K562 (cell line): ENCODE measurements around the gene CYP46A1. TPM values are rescaled to one million over a fixed set of nuclear protein-coding genes. Genes with fewer than 3 reads are reported as not detected.
A peak's percentile ranks its signal among the peaks of the same experiment; 100 is the strongest.

Source experiments
- CCAR2 ChIP-seq: fragments of 200-400 bp; formaldehyde crosslinking; IDR thresholded peaks from 2 replicates; pipeline ENCODE4 v1.6.1; 2017; ENCODE audit warnings: mild to moderate bottlenecking, low read depth, low read length
- CREBBP ChIP-seq: IDR thresholded peaks from one replicate; pipeline ENCODE4 v1.6.1; 2012; ENCODE audit warnings: low read depth, mild to moderate bottlenecking, control low read depth, inconsistent platforms, low read length
- HMGN3 ChIP-seq: IDR thresholded peaks from 2 replicates; pipeline ENCODE4 v1.6.1; 2011; ENCODE audit warnings: borderline replicate concordance, low read depth, mild to moderate bottlenecking, mixed read lengths, low read length; ENCODE audit not compliant: insufficient read length; ENCODE audit errors: extremely low read depth
- MYBL2 ChIP-seq, 2 experiments: fragments of 450-650 bp in 1 of 2; sonication (generic) in 1 of 2; formaldehyde crosslinking in 1 of 2; IDR thresholded peaks; 2 replicates each; pipeline versions ENCODE4 v1.6.1 to v1.8.1; 2017 to 2022; ENCODE audit warnings: borderline replicate concordance in 1 of 2, inconsistent platforms in 1 of 2, low read depth in 1 of 2, mild to moderate bottlenecking in 1 of 2, missing genetic modification reagents in 1 of 2, moderate library complexity in 1 of 2
- NFIC ChIP-seq: fragments of 450-650 bp; IDR thresholded peaks from 2 replicates; pipeline ENCODE4 v1.6.1; 2017; ENCODE audit warnings: mild to moderate bottlenecking, inconsistent platforms
- NR2F6 ChIP-seq: fragments of 450-650 bp; formaldehyde crosslinking; IDR thresholded peaks from 2 replicates; pipeline ENCODE4 v1.4.0; 2020; ENCODE audit warnings: mild to moderate bottlenecking
- NRF1 ChIP-seq, 2 experiments: fragments of 450-650 bp; IDR thresholded peaks in 1 of 2; conservative IDR thresholded peaks in 1 of 2; 2 replicates each; pipeline ENCODE4 v1.6.1; 2014; ENCODE audit warnings: mild to moderate bottlenecking in 2 of 2
- NUFIP1 ChIP-seq: fragments of 450-650 bp; IDR thresholded peaks from 2 replicates; pipeline ENCODE4 v1.6.1; 2018; ENCODE audit not compliant: partially characterized antibody
- PHF20 ChIP-seq: fragments of 450-650 bp; IDR thresholded peaks from 2 replicates; pipeline ENCODE4 v1.6.1; 2018; ENCODE audit not compliant: partially characterized antibody
- RAD21 ChIP-seq, 2 experiments: fragments of 250-450 bp in 1 of 2; fragments of 450-650 bp in 1 of 2; sonication (Bioruptor Pico) in 1 of 2; formaldehyde crosslinking in 1 of 2; IDR thresholded peaks in 1 of 2; conservative IDR thresholded peaks in 1 of 2; 2 replicates each; pipeline versions ENCODE4 v1.4.0 to v1.8.0; 2020 to 2022; ENCODE audit warnings: mild to moderate bottlenecking in 2 of 2, moderate library complexity in 1 of 2
- TBP ChIP-seq: optimal IDR thresholded peaks from 2 replicates; pipeline ENCODE3; 2011; ENCODE audit warnings: low read depth, low read length, improper control_type of control experiment
- ZNF121 ChIP-seq: sonication (generic); formaldehyde crosslinking; conservative IDR thresholded peaks from 2 replicates; pipeline ENCODE4 v1.8.0; 2022; ENCODE audit warnings: missing genetic modification reagents
- ZNF586 ChIP-seq: fragments of 450-650 bp; formaldehyde crosslinking; conservative IDR thresholded peaks from 2 replicates; pipeline ENCODE4 v1.4.0; 2020; ENCODE audit warnings: mild to moderate bottlenecking, moderate library complexity
- polyA plus RNA-seq, 8 experiments: library from polyadenylated mRNA; depleted of rRNA in 4 of 8; stranded (reverse) in 5 of 8; unstranded in 3 of 8; fragments of >200 nt; fragmentation: Nextera tagmentation in 2 of 8; fragmentation: Illumina TruSeq in 1 of 8; extraction: Ambion mirVana in 2 of 8; extraction: Trizol in 1 of 8; gene quantifications; 2 replicates each; pipeline versions ENCODE4 v1.2.1 to v1.2.3, GENCODE V29; 2011 to 2014; ENCODE audit warnings: inconsistent platforms in 1 of 8, missing spikeins in 1 of 8
- total RNA-seq, 7 experiments: library from RNA; depleted of rRNA in 6 of 7; stranded (reverse); fragments of >200 nt in 6 of 7; fragmentation: Illumina TruSeq in 2 of 7; extraction: Trizol in 2 of 7; gene quantifications; 2 replicates each; pipeline versions ENCODE4 v1.2.1 to v1.2.3, GENCODE V29; 2011 to 2021; ENCODE audit warnings: low replicate concordance in 1 of 7
- TF ChIP-seq, protein P1 (sequence below): sonication (generic); formaldehyde crosslinking; IDR thresholded peaks from 2 replicates; pipeline ENCODE4 v1.8.0; 2023; ENCODE audit warnings: missing genetic modification reagents, mild to moderate bottlenecking, borderline replicate concordance
- TF ChIP-seq, protein P2 (sequence below): sonication (generic); formaldehyde crosslinking; IDR thresholded peaks from 2 replicates; pipeline ENCODE4 v1.8.1; 2022; ENCODE audit warnings: missing genetic modification reagents
- TF ChIP-seq, protein P3 (sequence below), 2 experiments: fragments of 450-650 bp in 1 of 2; IDR thresholded peaks; 2 replicates each; pipeline ENCODE4 v1.6.1; 2011 to 2017; ENCODE audit warnings: low read depth in 2 of 2, antibody characterized with exemption in 1 of 2, borderline replicate concordance in 1 of 2, low read length in 1 of 2, mild to moderate bottlenecking in 1 of 2, mixed read lengths in 1 of 2; ENCODE audit not compliant: control insufficient read depth in 1 of 2

CYP46A1 gene
- total and polyA plus RNA-seq, 9 of the 15 experiments (the other 6 are each of a cell fraction or from before 2014, with no cell fraction given), result not detected

DNA sequence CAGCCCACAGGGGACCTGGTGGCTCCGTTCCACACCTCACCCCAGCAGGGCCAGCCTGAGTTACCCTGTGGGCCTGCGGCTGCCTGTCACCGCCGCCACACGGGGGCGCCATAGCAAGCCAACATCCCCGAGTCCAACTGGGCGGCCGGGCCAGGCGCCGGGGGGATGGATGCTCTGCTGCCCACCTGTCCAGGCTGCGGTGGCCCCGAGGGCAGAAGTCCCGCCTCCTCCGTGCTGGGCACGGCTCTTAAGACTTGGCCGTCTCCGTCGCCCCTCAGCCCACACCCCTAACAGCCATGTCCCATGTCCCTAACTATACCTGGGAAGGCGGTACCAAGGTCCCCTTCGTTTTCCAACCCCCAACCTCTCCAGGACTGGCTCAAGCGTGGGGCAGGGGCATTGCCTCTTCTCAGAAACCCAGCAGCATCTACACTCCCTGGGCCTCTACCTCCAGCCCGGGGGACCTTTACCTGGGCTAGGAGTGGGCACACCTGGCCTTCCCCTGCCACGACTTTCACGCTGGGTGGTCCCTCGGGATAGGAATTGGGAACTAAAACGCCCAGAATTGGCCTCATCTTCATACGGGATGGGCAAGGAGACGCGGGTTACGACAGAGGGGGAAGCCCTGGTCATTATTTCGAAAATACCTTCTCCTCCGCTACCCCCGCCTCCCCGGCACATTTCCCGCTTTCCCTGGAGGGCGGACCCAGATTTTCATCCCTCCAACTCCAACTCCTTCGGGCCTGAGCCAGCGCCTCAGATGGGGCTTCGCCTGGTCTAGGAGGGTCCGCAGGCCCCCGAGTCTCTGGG, 1.1 kb upstream of the CYP46A1 start (continued):
- TF ChIP-seq NUFIP1 (no peak), CREBBP (no peak), RAD21 (CRISPR knock-in tag; conservative IDR thresholded peaks at IDR 0.05 in 1 of 2, IDR thresholded peaks at IDR 0.05 in 1 of 2) (peak; percentile 15 to 55; a peak in 2 of 4 replicates), ZNF586 (CRISPR knock-in tag) (no peak), NFIC (no peak), HMGN3 (no peak), MYBL2 (IDR thresholded peaks at IDR 0.05; ENCODE audit: low read depth) (no peak), MYBL2 (CRISPR knock-in tag; IDR thresholded peaks at IDR 0.05; ENCODE audit: borderline replicate concordance) (no peak), ZNF121 (CRISPR knock-in tag) (no peak), TBP (peak; percentile 12), NR2F6 (no peak), NRF1 (conservative IDR thresholded peaks at IDR 0.05 in 1 of 2, IDR thresholded peaks at IDR 0.05 in 1 of 2) (0 out of 4 replicates have a peak, but pooled peaks of 1 of the 2 experiments have one; percentile 28), CCAR2 (no peak), PHF20 (peak; percentile 20)
- TF ChIP-seq, protein P1, sequence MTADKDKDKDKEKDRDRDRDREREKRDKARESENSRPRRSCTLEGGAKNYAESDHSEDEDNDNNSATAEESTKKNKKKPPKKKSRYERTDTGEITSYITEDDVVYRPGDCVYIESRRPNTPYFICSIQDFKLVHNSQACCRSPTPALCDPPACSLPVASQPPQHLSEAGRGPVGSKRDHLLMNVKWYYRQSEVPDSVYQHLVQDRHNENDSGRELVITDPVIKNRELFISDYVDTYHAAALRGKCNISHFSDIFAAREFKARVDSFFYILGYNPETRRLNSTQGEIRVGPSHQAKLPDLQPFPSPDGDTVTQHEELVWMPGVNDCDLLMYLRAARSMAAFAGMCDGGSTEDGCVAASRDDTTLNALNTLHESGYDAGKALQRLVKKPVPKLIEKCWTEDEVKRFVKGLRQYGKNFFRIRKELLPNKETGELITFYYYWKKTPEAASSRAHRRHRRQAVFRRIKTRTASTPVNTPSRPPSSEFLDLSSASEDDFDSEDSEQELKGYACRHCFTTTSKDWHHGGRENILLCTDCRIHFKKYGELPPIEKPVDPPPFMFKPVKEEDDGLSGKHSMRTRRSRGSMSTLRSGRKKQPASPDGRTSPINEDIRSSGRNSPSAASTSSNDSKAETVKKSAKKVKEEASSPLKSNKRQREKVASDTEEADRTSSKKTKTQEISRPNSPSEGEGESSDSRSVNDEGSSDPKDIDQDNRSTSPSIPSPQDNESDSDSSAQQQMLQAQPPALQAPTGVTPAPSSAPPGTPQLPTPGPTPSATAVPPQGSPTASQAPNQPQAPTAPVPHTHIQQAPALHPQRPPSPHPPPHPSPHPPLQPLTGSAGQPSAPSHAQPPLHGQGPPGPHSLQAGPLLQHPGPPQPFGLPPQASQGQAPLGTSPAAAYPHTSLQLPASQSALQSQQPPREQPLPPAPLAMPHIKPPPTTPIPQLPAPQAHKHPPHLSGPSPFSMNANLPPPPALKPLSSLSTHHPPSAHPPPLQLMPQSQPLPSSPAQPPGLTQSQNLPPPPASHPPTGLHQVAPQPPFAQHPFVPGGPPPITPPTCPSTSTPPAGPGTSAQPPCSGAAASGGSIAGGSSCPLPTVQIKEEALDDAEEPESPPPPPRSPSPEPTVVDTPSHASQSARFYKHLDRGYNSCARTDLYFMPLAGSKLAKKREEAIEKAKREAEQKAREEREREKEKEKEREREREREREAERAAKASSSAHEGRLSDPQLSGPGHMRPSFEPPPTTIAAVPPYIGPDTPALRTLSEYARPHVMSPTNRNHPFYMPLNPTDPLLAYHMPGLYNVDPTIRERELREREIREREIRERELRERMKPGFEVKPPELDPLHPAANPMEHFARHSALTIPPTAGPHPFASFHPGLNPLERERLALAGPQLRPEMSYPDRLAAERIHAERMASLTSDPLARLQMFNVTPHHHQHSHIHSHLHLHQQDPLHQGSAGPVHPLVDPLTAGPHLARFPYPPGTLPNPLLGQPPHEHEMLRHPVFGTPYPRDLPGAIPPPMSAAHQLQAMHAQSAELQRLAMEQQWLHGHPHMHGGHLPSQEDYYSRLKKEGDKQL, result no peak
- TF ChIP-seq, protein P2, sequence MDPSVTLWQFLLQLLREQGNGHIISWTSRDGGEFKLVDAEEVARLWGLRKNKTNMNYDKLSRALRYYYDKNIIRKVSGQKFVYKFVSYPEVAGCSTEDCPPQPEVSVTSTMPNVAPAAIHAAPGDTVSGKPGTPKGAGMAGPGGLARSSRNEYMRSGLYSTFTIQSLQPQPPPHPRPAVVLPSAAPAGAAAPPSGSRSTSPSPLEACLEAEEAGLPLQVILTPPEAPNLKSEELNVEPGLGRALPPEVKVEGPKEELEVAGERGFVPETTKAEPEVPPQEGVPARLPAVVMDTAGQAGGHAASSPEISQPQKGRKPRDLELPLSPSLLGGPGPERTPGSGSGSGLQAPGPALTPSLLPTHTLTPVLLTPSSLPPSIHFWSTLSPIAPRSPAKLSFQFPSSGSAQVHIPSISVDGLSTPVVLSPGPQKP (CRISPR knock-in tag), result no peak
- TF ChIP-seq, protein P3, sequence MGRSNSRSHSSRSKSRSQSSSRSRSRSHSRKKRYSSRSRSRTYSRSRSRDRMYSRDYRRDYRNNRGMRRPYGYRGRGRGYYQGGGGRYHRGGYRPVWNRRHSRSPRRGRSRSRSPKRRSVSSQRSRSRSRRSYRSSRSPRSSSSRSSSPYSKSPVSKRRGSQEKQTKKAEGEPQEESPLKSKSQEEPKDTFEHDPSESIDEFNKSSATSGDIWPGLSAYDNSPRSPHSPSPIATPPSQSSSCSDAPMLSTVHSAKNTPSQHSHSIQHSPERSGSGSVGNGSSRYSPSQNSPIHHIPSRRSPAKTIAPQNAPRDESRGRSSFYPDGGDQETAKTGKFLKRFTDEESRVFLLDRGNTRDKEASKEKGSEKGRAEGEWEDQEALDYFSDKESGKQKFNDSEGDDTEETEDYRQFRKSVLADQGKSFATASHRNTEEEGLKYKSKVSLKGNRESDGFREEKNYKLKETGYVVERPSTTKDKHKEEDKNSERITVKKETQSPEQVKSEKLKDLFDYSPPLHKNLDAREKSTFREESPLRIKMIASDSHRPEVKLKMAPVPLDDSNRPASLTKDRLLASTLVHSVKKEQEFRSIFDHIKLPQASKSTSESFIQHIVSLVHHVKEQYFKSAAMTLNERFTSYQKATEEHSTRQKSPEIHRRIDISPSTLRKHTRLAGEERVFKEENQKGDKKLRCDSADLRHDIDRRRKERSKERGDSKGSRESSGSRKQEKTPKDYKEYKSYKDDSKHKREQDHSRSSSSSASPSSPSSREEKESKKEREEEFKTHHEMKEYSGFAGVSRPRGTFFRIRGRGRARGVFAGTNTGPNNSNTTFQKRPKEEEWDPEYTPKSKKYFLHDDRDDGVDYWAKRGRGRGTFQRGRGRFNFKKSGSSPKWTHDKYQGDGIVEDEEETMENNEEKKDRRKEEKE (IDR thresholded peaks at IDR 0.05; ENCODE audit: borderline replicate concordance in 1 of 2, control insufficient read depth in 1 of 2, low read depth in 2 of 2, low read length in 1 of 2), result no peak
